Trophoblast cell (in vitro differentiated cells and primary cell): ENCODE data around the gene TSFM.
A peak's percentile ranks its signal among the peaks of the same experiment; 100 is the strongest.

Source experiments
- DNase-seq, 2 donors: peaks; one replicate each; pipeline ENCODE4 v3.0.0-alpha.2; 2016
- H2AFZ ChIP-seq: 2 replicates; pipeline ENCODE4 v1.6.1; 2013; ENCODE audit warnings: low read length, moderate library complexity, mild to moderate bottlenecking; ENCODE audit not compliant: insufficient read depth, poor library complexity
- H2AK5ac ChIP-seq: 2 replicates; pipeline ENCODE4 v1.6.1; 2013; ENCODE audit warnings: mild to moderate bottlenecking, low read length
- H2BK120ac ChIP-seq: 2 replicates; pipeline ENCODE4 v1.6.1; 2013; ENCODE audit warnings: low read length, mild to moderate bottlenecking, moderate library complexity; ENCODE audit not compliant: insufficient read depth, poor library complexity
- H2BK12ac ChIP-seq: 2 replicates; pipeline ENCODE4 v1.6.1; 2013; ENCODE audit warnings: mild to moderate bottlenecking, low read length, moderate library complexity
- H2BK5ac ChIP-seq: 2 replicates; pipeline ENCODE4 v1.6.1; 2013; ENCODE audit warnings: low read length, low read depth, moderate library complexity, mild to moderate bottlenecking; ENCODE audit not compliant: poor library complexity
- H3K14ac ChIP-seq: 2 replicates; pipeline ENCODE4 v1.6.1; 2013; ENCODE audit warnings: mild to moderate bottlenecking, low read length
- H3K18ac ChIP-seq: 2 replicates; pipeline ENCODE4 v1.6.1; 2013; ENCODE audit warnings: mild to moderate bottlenecking, low read length
- H3K23ac ChIP-seq: 2 replicates; pipeline ENCODE4 v1.6.1; 2013; ENCODE audit warnings: low read length
- H3K27ac ChIP-seq: 2 replicates; pipeline ENCODE4 v1.5.1; 2013; ENCODE audit warnings: low read depth, mild to moderate bottlenecking, inconsistent platforms, low read length, moderate library complexity
- H3K27me3 ChIP-seq: 2 replicates; pipeline ENCODE4 v1.6.1; 2013; ENCODE audit warnings: inconsistent platforms, mild to moderate bottlenecking, low read length, moderate library complexity; ENCODE audit not compliant: insufficient read depth
- H3K36me3 ChIP-seq, 2 experiments: 1 replicate in 1 of 2; 2 replicates in 1 of 2; pipeline ENCODE4 v1.6.1; 2013; ENCODE audit warnings: low read length in 2 of 2, mild to moderate bottlenecking in 2 of 2, moderate library complexity in 1 of 2; ENCODE audit not compliant: insufficient read depth in 2 of 2, control insufficient read depth in 1 of 2
- H3K4ac ChIP-seq: 2 replicates; pipeline ENCODE4 v1.6.1; 2013; ENCODE audit warnings: low read depth, mild to moderate bottlenecking, low read length, moderate library complexity
- H3K4me1 ChIP-seq, 2 experiments: 1 replicate in 1 of 2; 2 replicates in 1 of 2; pipeline ENCODE4 v1.6.1; 2013; ENCODE audit warnings: low read length in 2 of 2, mild to moderate bottlenecking in 2 of 2, moderate library complexity in 1 of 2; ENCODE audit not compliant: insufficient read depth in 2 of 2, control insufficient read depth in 1 of 2
- H3K4me2 ChIP-seq: 2 replicates; pipeline ENCODE4 v1.6.1; 2013; ENCODE audit warnings: inconsistent platforms, mild to moderate bottlenecking, low read length, moderate library complexity
- H3K4me3 ChIP-seq: 2 replicates; pipeline ENCODE4 v1.5.1; 2013; ENCODE audit warnings: mild to moderate bottlenecking, low read depth, low read length, inconsistent platforms
- H3K79me1 ChIP-seq: one replicate; pipeline ENCODE4 v1.6.1; 2013; ENCODE audit warnings: low read length
- H3K79me2 ChIP-seq: 2 replicates; pipeline ENCODE4 v1.6.1; 2013; ENCODE audit warnings: low read length, mild to moderate bottlenecking; ENCODE audit not compliant: control insufficient read depth, insufficient read depth, poor library complexity
- H3K9ac ChIP-seq: 2 replicates; pipeline ENCODE4 v1.6.1; 2013; ENCODE audit warnings: mild to moderate bottlenecking, low read length
- H3K9me3 ChIP-seq: 2 replicates; pipeline ENCODE4 v1.6.1; 2013; ENCODE audit warnings: low read depth, mild to moderate bottlenecking, control low read depth, inconsistent platforms, low read length; ENCODE audit not compliant: insufficient read depth
- H4K12ac ChIP-seq: 2 replicates; pipeline ENCODE4 v1.6.1; 2013; ENCODE audit warnings: low read depth, mild to moderate bottlenecking, low read length, moderate library complexity
- H4K8ac ChIP-seq: 2 replicates; pipeline ENCODE4 v1.6.1; 2013; ENCODE audit warnings: low read depth, mild to moderate bottlenecking, low read length, moderate library complexity
- H4K91ac ChIP-seq: one replicate; pipeline ENCODE4 v1.6.1; 2013; ENCODE audit warnings: low read depth, mild to moderate bottlenecking, low read length, moderate library complexity
- WGBS: extraction: QIAGEN DNeasy Blood & Tissue Kit; methylation state at CpG from one replicate; pipeline ENCODE4 v1.1.7; 2013; ENCODE audit warnings: missing lambda C conversion rate; ENCODE audit not compliant: insufficient read length, insufficient coverage; ENCODE audit errors: extremely low coverage; 5-methylcytosine and 5-hydroxymethylcytosine counted together

The TSFM gene

GRCh38 chr12:57741844-57742738 lies 40.5 kb upstream of the TSFM start:
- H2BK120ac ChIP-seq = no peak overlapping the region
- no peak overlapping the region for H4K12ac ChIP-seq
- H3K4me3 ChIP-seq = no peak overlapping the region
- no peak overlapping the region for H3K4ac ChIP-seq
- H3K27me3 ChIP-seq = peaks cover 47% of the 10 kb centered on the region
- no peak overlapping the region for H3K23ac ChIP-seq
- H3K79me1 ChIP-seq = peaks cover 3% of the 10 kb centered on the region
- no peak overlapping the region for H2BK5ac ChIP-seq
- no peak overlapping the region for H3K14ac ChIP-seq
- H3K4me2 ChIP-seq = no peak overlapping the region
- no peak overlapping the region for H2BK12ac ChIP-seq
- peaks cover 6% of the 10 kb centered on the region for H3K9me3 ChIP-seq
- H4K91ac ChIP-seq = no peak overlapping the region
- H3K9ac ChIP-seq = no peak overlapping the region
- H4K8ac ChIP-seq = no peak overlapping the region
- no peaks in the 10 kb centered on the region for H3K79me2 ChIP-seq
- no peak overlapping the region for H3K27ac ChIP-seq
- peaks cover 2 to 5% of the 10 kb centered on the region in 2 experiments for H3K36me3 ChIP-seq
- peaks cover 0 to 7% of the 10 kb centered on the region in 2 experiments for H3K4me1 ChIP-seq
- DNase-seq = peak in 1 of 2 donors; percentile 20
- no peak overlapping the region for H3K18ac ChIP-seq
- H2AK5ac ChIP-seq = no peak overlapping the region
- H2AFZ ChIP-seq = no peak overlapping the region
- no CpG with 5 or more reads among the region's 14 CpGs for WGBS

- Histone ChIP-seq H2AFZ (no peak overlapping the region), H4K8ac (no peak overlapping the region), H3K4ac (no peak overlapping the region), H3K23ac (no peak overlapping the region), H3K9me3 (peaks cover 4% of the 10 kb centered on the region), H3K14ac (no peak overlapping the region), H3K36me3 (peaks cover 7 to 14% of the 10 kb centered on the region in 2 experiments), H3K79me2 (no peaks in the 10 kb centered on the region), H3K9ac (no peak overlapping the region), H2BK12ac (no peak overlapping the region), H4K91ac (no peak overlapping the region), H3K27me3 (peaks cover 31% of the 10 kb centered on the region), H3K4me1 (no peaks in the 10 kb centered on the region), H3K4me3 (no peak overlapping the region), H2AK5ac (no peak overlapping the region), H2BK120ac (no peak overlapping the region), H3K79me1 (peaks cover 3% of the 10 kb centered on the region), H4K12ac (no peak overlapping the region), H3K27ac (no peak overlapping the region), H3K4me2 (no peak overlapping the region), H3K18ac (no peak overlapping the region), H2BK5ac (no peak overlapping the region)
- WGBS = no CpG with 5 or more reads among the region's 2 CpGs
- DNase-seq = no peak
Measured at GRCh38 chr12:57743769-57744168, 38.8 kb upstream of the TSFM start.

- peak overlapping the region; percentile 91 for H3K4me2 ChIP-seq
- peaks cover 3% of the 10 kb centered on the region for H3K79me1 ChIP-seq
- no peak overlapping the region for H3K4ac ChIP-seq
- no peak overlapping the region for H2BK5ac ChIP-seq
- peaks cover 26% of the 10 kb centered on the region for H3K27me3 ChIP-seq
- no peak overlapping the region for H2AFZ ChIP-seq
- H3K27ac ChIP-seq = no peak overlapping the region
- DNase-seq = peak; percentile 53 to 79
- H4K91ac ChIP-seq = no peak overlapping the region
- no peak overlapping the region for H3K14ac ChIP-seq
- H3K9ac ChIP-seq = no peak overlapping the region
- peaks cover 4% of the 10 kb centered on the region for H3K9me3 ChIP-seq
- H3K23ac ChIP-seq = no peak overlapping the region
- H4K8ac ChIP-seq = peak overlapping the region; percentile 25
- peaks cover 12 to 19% of the 10 kb centered on the region in 2 experiments for H3K36me3 ChIP-seq
- H3K4me1 ChIP-seq = no peaks in the 10 kb centered on the region
- H3K18ac ChIP-seq = no peak overlapping the region
- H3K79me2 ChIP-seq = no peaks in the 10 kb centered on the region
- H2BK120ac ChIP-seq = no peak overlapping the region
- no CpG with 5 or more reads among the region's 21 CpGs for WGBS
- H2AK5ac ChIP-seq = no peak overlapping the region
- H4K12ac ChIP-seq = peak overlapping the region; percentile 20
- H2BK12ac ChIP-seq = no peak overlapping the region
- H3K4me3 ChIP-seq = peak overlapping the region; percentile 26
Measured at GRCh38 chr12:57744194-57744776, 38.3 kb upstream of the TSFM start.

- peak within 1 kb of the TSS; percentile 88 for H4K91ac ChIP-seq
- H3K14ac ChIP-seq = peak within 1 kb of the TSS; percentile 86
- peak within 1 kb of the TSS; percentile 54 for H2BK5ac ChIP-seq
- H4K8ac ChIP-seq = peak within 1 kb of the TSS; percentile 97
- peak; percentile 97 to 98 for DNase-seq
- H3K23ac ChIP-seq = no peak within 1 kb of the TSS
- H3K4me2 ChIP-seq = peak within 1 kb of the TSS; percentile 91
- H3K4me1 ChIP-seq = no peaks in the 10 kb centered on the region
- peak within 1 kb of the TSS; percentile 91 for H4K12ac ChIP-seq
- H2BK120ac ChIP-seq = peak within 1 kb of the TSS; percentile 48
- H3K27me3 ChIP-seq = peaks cover 20% of the 10 kb centered on the region
- peak within 1 kb of the TSS; percentile 67 for H2AFZ ChIP-seq
- H3K4me3 ChIP-seq = peak within 1 kb of the TSS; percentile 78
- H3K79me2 ChIP-seq = no peaks in the 10 kb centered on the region
- peaks cover 12 to 20% of the 10 kb centered on the region in 2 experiments for H3K36me3 ChIP-seq
- WGBS = no CpG with 5 or more reads among the region's 29 CpGs
- peak within 1 kb of the TSS; percentile 44 for H3K27ac ChIP-seq
- H3K18ac ChIP-seq = peak within 1 kb of the TSS; percentile 79
- peaks cover 3% of the 10 kb centered on the region for H3K79me1 ChIP-seq
- H2AK5ac ChIP-seq = peak within 1 kb of the TSS; percentile 59
- H3K9ac ChIP-seq = peak within 1 kb of the TSS; percentile 82
- no peak within 1 kb of the TSS for H3K4ac ChIP-seq
- peaks cover 4% of the 10 kb centered on the region for H3K9me3 ChIP-seq
- H2BK12ac ChIP-seq = no peak within 1 kb of the TSS
Measured at GRCh38 chr12:57744777-57745484, 37.7 kb upstream of the TSFM start, which contains the start of gene TSPAN31. Gene TSPAN31, plus strand, starts transcription at chr12:57745039. Its CDS starts 116 bp downstream, at chr12:57745155.
